IMR-90 (cell line): ENCODE results near the gene NKAIN2. TPM values are rescaled to one million over a fixed set of nuclear protein-coding genes. Genes with fewer than 3 reads are reported as not detected.

Source experiments
- ATAC-seq: fragments of 200-7000 bp; cut with Tn5 transposase; 2 replicates; pipeline ENCODE4 v1.9.1; 2020; ENCODE audit warnings: low read depth, mild to moderate bottlenecking, moderate library complexity
- BruUV-seq: library from RNA; stranded (reverse); fragments of 400-500 nt; replicated peaks from 2 replicates; lab custom pipeline; 2021; lab: Mats Ljungman, UMichigan
- CTCF ChIA-PET: fragments of 300-600 bp; formaldehyde crosslinking; extraction: SDS; loops from one replicate; lab custom pipeline; 2021; ENCODE audit warnings: antibody characterized with exemption; lab: Yijun Ruan, JAX
- POLR2A ChIA-PET: fragments of 300-600 bp; sonication (Branson Sonifier 250); formaldehyde crosslinking; loops from one replicate; lab custom pipeline; 2022; ENCODE audit warnings: antibody characterized with exemption; ENCODE audit not compliant: unreplicated experiment; lab: Charles Lee
- DNase-seq: peaks from one replicate; pipeline ENCODE4 v3.0.0; 2013
- H2AFZ ChIP-seq: replicated peaks from 2 replicates; pipeline ENCODE3; 2013; ENCODE audit warnings: low read length, mild to moderate bottlenecking; ENCODE audit not compliant: poor library complexity
- H2AK5ac ChIP-seq: 2 replicates; pipeline ENCODE4 v1.6.1; 2013; ENCODE audit warnings: low read depth, low read length, inconsistent platforms
- H2AK9ac ChIP-seq: replicated peaks from 2 replicates; pipeline ENCODE3; 2013; ENCODE audit warnings: mild to moderate bottlenecking, low read depth, low read length, moderate library complexity; ENCODE audit not compliant: poor library complexity
- H2BK120ac ChIP-seq: 2 replicates; pipeline ENCODE4 v1.6.1; 2013; ENCODE audit warnings: low read depth, low read length, inconsistent platforms
- H2BK15ac ChIP-seq: 3 replicates; pipeline ENCODE4 v1.6.1; 2013; ENCODE audit warnings: low read depth, low read length, inconsistent platforms
- H2BK20ac ChIP-seq: 2 replicates; pipeline ENCODE4 v1.6.1; 2013; ENCODE audit warnings: low read depth, mild to moderate bottlenecking, inconsistent platforms, low read length, moderate library complexity
- H2BK5ac ChIP-seq: 2 replicates; pipeline ENCODE4 v1.6.1; 2013; ENCODE audit warnings: mild to moderate bottlenecking, low read depth, low read length, inconsistent platforms; ENCODE audit not compliant: poor library complexity, severe bottlenecking
- H3K14ac ChIP-seq: replicated peaks from 2 replicates; pipeline ENCODE4 v1.6.1; 2013; ENCODE audit warnings: low read depth, low read length, inconsistent platforms
- H3K18ac ChIP-seq: 2 replicates; pipeline ENCODE4 v1.6.1; 2013; ENCODE audit warnings: low read depth, low read length, control low read depth
- H3K23ac ChIP-seq: 2 replicates; pipeline ENCODE4 v1.6.1; 2013; ENCODE audit warnings: low read depth, low read length, inconsistent platforms
- H3K27ac ChIP-seq: 2 replicates; pipeline ENCODE4 v1.5.1; 2013; ENCODE audit warnings: mild to moderate bottlenecking, control low read depth, low read length; ENCODE audit not compliant: insufficient read depth
- H3K27me3 ChIP-seq: 2 replicates; pipeline ENCODE4 v1.6.1; 2013; ENCODE audit warnings: low read length; ENCODE audit not compliant: control insufficient read depth, insufficient read depth
- H3K36me3 ChIP-seq: 2 replicates; pipeline ENCODE4 v1.6.1; 2013; ENCODE audit warnings: low read length, mixed read lengths; ENCODE audit not compliant: control insufficient read depth, insufficient read depth
- H3K4ac ChIP-seq: 2 replicates; pipeline ENCODE4 v1.6.1; 2013; ENCODE audit warnings: low read depth, low read length, inconsistent platforms
- H3K4me1 ChIP-seq: 2 replicates; pipeline ENCODE4 v1.6.1; 2013; ENCODE audit warnings: low read length, mixed read lengths; ENCODE audit not compliant: control insufficient read depth, insufficient read depth
- H3K4me2 ChIP-seq: 2 replicates; pipeline ENCODE4 v1.6.1; 2013; ENCODE audit warnings: low read depth, mild to moderate bottlenecking, control low read depth, low read length, moderate library complexity
- H3K4me3 ChIP-seq: 2 replicates; pipeline ENCODE4 v1.5.1; 2013; ENCODE audit warnings: low read depth, mild to moderate bottlenecking, control low read depth, low read length, moderate library complexity; ENCODE audit not compliant: insufficient read depth
- H3K56ac ChIP-seq: 2 replicates; pipeline ENCODE4 v1.6.1; 2013; ENCODE audit warnings: low read length, inconsistent platforms; ENCODE audit not compliant: insufficient read depth; ENCODE audit errors: extremely low read depth
- H3K79me1 ChIP-seq, 2 experiments: 2 replicates each; pipeline ENCODE4 v1.6.1; 2013; ENCODE audit warnings: low read length in 2 of 2, inconsistent platforms in 1 of 2, low read depth in 1 of 2
- H3K9ac ChIP-seq: 2 replicates; pipeline ENCODE4 v1.6.1; 2013; ENCODE audit warnings: low read depth, low read length, control low read depth
- H3K9me1 ChIP-seq: 2 replicates; pipeline ENCODE4 v1.6.1; 2013; ENCODE audit warnings: low read length, inconsistent platforms; ENCODE audit not compliant: insufficient read depth
- H3K9me3 ChIP-seq: 2 replicates; pipeline ENCODE4 v1.6.1; 2013; ENCODE audit warnings: low read length; ENCODE audit not compliant: control insufficient read depth, insufficient read depth
- H4K20me1 ChIP-seq: 2 replicates; pipeline ENCODE4 v1.6.1; 2013; ENCODE audit warnings: low read length, inconsistent platforms; ENCODE audit not compliant: insufficient read depth
- H4K5ac ChIP-seq: 2 replicates; pipeline ENCODE4 v1.6.1; 2013; ENCODE audit warnings: mild to moderate bottlenecking, low read depth, low read length, control low read depth
- H4K8ac ChIP-seq, 2 experiments: 2 replicates each; pipeline ENCODE4 v1.6.1; 2013; ENCODE audit warnings: low read depth in 2 of 2, low read length in 2 of 2, control low read depth in 1 of 2, inconsistent platforms in 1 of 2
- H4K91ac ChIP-seq: 2 replicates; pipeline ENCODE4 v1.6.1; 2013; ENCODE audit warnings: low read depth, low read length, inconsistent platforms; ENCODE audit not compliant: insufficient read depth
- BHLHE40 ChIP-seq: fragments of 150-350 bp; IDR thresholded peaks from 2 replicates; pipeline ENCODE4 v1.6.1; 2016; ENCODE audit warnings: mild to moderate bottlenecking, low read depth, low read length
- CEBPB ChIP-seq: IDR thresholded peaks from 2 replicates; pipeline ENCODE4 v1.6.1; 2012; ENCODE audit warnings: low read depth, low read length, improper control_type of control experiment
- CHD1 ChIP-seq: IDR thresholded peaks from 2 replicates; pipeline ENCODE4 v1.6.1; 2012; ENCODE audit warnings: low read depth, low read length, improper control_type of control experiment
- CTCF ChIP-seq: conservative IDR thresholded peaks from 2 replicates; pipeline ENCODE4 v1.5.1; 2012; ENCODE audit warnings: mild to moderate bottlenecking, low read depth, low read length, improper control_type of control experiment
- FOS ChIP-seq: fragments of 150-350 bp; IDR thresholded peaks from 2 replicates; pipeline ENCODE4 v1.6.1; 2016; ENCODE audit warnings: low read depth, low read length
- MAFK ChIP-seq: IDR thresholded peaks from 2 replicates; pipeline ENCODE4 v1.6.1; 2012; ENCODE audit warnings: low read depth, low read length, improper control_type of control experiment
- MAZ ChIP-seq: IDR thresholded peaks from 2 replicates; pipeline ENCODE4 v1.6.1; 2012; ENCODE audit warnings: low read depth, mild to moderate bottlenecking, low read length, improper control_type of control experiment, moderate library complexity, borderline replicate concordance
- MXI1 ChIP-seq: IDR thresholded peaks from 2 replicates; pipeline ENCODE4 v1.6.1; 2012; ENCODE audit warnings: low read depth, mild to moderate bottlenecking, low read length, moderate library complexity, borderline replicate concordance
- NFE2L2 ChIP-seq: fragments of 150-350 bp; IDR thresholded peaks from 2 replicates; pipeline ENCODE4 v1.6.1; 2016; ENCODE audit warnings: low read depth, mild to moderate bottlenecking, low read length
- POLR2A ChIP-seq: IDR thresholded peaks from 2 replicates; pipeline ENCODE4 v1.6.1; 2012; ENCODE audit warnings: mild to moderate bottlenecking, low read depth, low read length
- RAD21 ChIP-seq: IDR thresholded peaks from 2 replicates; pipeline ENCODE4 v1.6.1; 2012; ENCODE audit warnings: low read length, improper control_type of control experiment
- RCOR1 ChIP-seq: IDR thresholded peaks from 2 replicates; pipeline ENCODE4 v1.6.1; 2012; ENCODE audit warnings: mild to moderate bottlenecking, low read length, improper control_type of control experiment; ENCODE audit not compliant: insufficient replicate concordance
- RFX5 ChIP-seq: IDR thresholded peaks from 2 replicates; pipeline ENCODE4 v1.8.0; 2012; ENCODE audit warnings: low read depth, mild to moderate bottlenecking, low read length, moderate library complexity
- SMC3 ChIP-seq: fragments of 150-350 bp; IDR thresholded peaks from 2 replicates; pipeline ENCODE4 v1.6.1; 2016; ENCODE audit warnings: low read depth, mild to moderate bottlenecking, antibody characterized with exemption, low read length, moderate library complexity
- USF2 ChIP-seq: fragments of 150-350 bp; IDR thresholded peaks from 2 replicates; pipeline ENCODE4 v1.6.1; 2017; ENCODE audit warnings: mild to moderate bottlenecking, antibody characterized with exemption, low read length, low read depth
- WGBS, 2 experiments: methylation state at CpG; one replicate each; pipeline versions ENCODE4 v1.1.5 to v1.1.7; 2013; ENCODE audit warnings: missing lambda C conversion rate in 2 of 2; ENCODE audit not compliant: insufficient read length in 1 of 2; ENCODE audit errors: extremely low coverage in 2 of 2; 5-methylcytosine and 5-hydroxymethylcytosine counted together
- dilution Hi-C: fragments of 300-500 bp; cut with HindIII; formaldehyde crosslinking; loops from one replicate; pipeline ENCODE4 v1.14.3; 2018; ENCODE audit warnings: low sequenced_read_pairs; ENCODE audit not compliant: unreplicated experiment
- in situ Hi-C: fragments of 300-500 bp; cut with MboI; formaldehyde crosslinking; loops from 3 replicates; pipeline ENCODE4 v1.14.3; 2019; ENCODE audit warnings: low sequenced_read_pairs, inconsistent platforms, mixed read lengths
- intact Hi-C: fragments of 100-400 bp; cut with micrococcal nuclease; formaldehyde crosslinking; loops from 2 replicates; pipeline ENCODE4 v1.10.0; 2022
- polyA plus RNA-seq, 3 experiments: library from polyadenylated mRNA; depleted of rRNA; stranded (reverse); fragments of >200 nt; gene quantifications; 2 replicates each; pipeline ENCODE4 v1.2.3, GENCODE V29; 2012; ENCODE audit warnings: low replicate concordance in 1 of 3
- total RNA-seq: library from RNA; depleted of rRNA; stranded (reverse); fragments of >200 nt; gene quantifications from 2 replicates; pipeline ENCODE4 v1.2.3, GENCODE V29; 2012
- TF ChIP-seq, protein P1 (sequence below): fragments of 150-350 bp; IDR thresholded peaks from 2 replicates; pipeline ENCODE4 v1.6.1; 2016; ENCODE audit warnings: low read depth, mild to moderate bottlenecking, low read length, moderate library complexity, borderline replicate concordance

The NKAIN2 gene
- total and polyA plus RNA-seq, 2 of the 4 experiments (the other 2 are of a cell fraction) = not detected

DNA sequence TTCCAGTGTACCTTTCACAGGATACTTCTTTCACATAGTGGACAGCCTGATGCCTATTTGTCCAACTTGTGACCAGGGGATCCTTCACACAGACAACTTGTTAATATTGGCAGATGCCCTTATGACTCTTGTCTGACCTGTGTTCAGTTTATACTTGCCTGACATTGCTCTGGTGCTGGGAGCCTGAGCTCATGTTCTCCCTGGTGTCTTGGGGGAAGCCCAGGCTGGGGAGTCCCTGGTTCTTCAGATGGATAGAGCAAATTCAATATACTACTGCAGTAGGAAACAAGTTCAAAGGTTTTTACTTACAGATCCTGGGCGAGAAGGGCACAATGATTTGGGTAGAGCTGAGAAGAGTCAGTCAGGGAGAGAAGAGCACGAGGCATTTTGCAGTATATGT lies 76.1 kb downstream of the NKAIN2 start:
- Histone ChIP-seq H4K5ac (no peak overlapping the region), H2BK120ac (no peak overlapping the region), H2AFZ (no peak overlapping the region), H3K4me3 (no peak overlapping the region), H3K14ac (no peak overlapping the region), H4K20me1 (no peaks in the 10 kb centered on the region), H3K9ac (no peak overlapping the region), H3K18ac (no peak overlapping the region), H4K8ac (no peak overlapping the region), H3K27me3 (no peaks in the 10 kb centered on the region), H3K23ac (no peak overlapping the region), H2AK9ac (no peak overlapping the region), H3K4ac (no peak overlapping the region), H3K9me3 (no peaks in the 10 kb centered on the region), H2AK5ac (no peak overlapping the region), H4K91ac (no peak overlapping the region), H3K79me1 (no peaks in the 10 kb centered on the region), H2BK20ac (no peak overlapping the region), H3K36me3 (no peaks in the 10 kb centered on the region), H3K4me1 (no peaks in the 10 kb centered on the region), H3K56ac (no peak overlapping the region), H3K9me1 (no peaks in the 10 kb centered on the region), H3K4me2 (no peak overlapping the region), H2BK5ac (no peak overlapping the region), H3K27ac (no peak overlapping the region), H2BK15ac (no peak overlapping the region)
- POLR2A ChIA-PET = no interaction called here
- dilution Hi-C loops = no loop called here
- no peak for ATAC-seq
- no peak for TF ChIP-seq RFX5
- no peak for TF ChIP-seq BHLHE40
- TF ChIP-seq RCOR1 = no peak
- TF ChIP-seq, protein P1, sequence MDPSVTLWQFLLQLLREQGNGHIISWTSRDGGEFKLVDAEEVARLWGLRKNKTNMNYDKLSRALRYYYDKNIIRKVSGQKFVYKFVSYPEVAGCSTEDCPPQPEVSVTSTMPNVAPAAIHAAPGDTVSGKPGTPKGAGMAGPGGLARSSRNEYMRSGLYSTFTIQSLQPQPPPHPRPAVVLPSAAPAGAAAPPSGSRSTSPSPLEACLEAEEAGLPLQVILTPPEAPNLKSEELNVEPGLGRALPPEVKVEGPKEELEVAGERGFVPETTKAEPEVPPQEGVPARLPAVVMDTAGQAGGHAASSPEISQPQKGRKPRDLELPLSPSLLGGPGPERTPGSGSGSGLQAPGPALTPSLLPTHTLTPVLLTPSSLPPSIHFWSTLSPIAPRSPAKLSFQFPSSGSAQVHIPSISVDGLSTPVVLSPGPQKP = no peak
- TF ChIP-seq SMC3 = no peak
- TF ChIP-seq MAFK = no peak
- no peak for TF ChIP-seq USF2
- no peak for TF ChIP-seq MAZ
- TF ChIP-seq POLR2A = no peak
- no peak for TF ChIP-seq FOS
- TF ChIP-seq NFE2L2 = no peak
- TF ChIP-seq CTCF = no peak
- TF ChIP-seq CHD1 = no peak
- no peak for TF ChIP-seq RAD21
- no peak for TF ChIP-seq MXI1
- no peak for TF ChIP-seq CEBPB
- DNase-seq = no peak
- intact Hi-C loops = no loop called here
- in situ Hi-C loops = no loop called here
- BruUV-seq = no TSS peak
- CTCF ChIA-PET = no interaction called here
- no CpG with 5 or more reads among the region's 2 CpGs for WGBS, 2 experiments
